ENCODE data around the gene UBE2I.
"Not testable (repeated sequence)": the region's sequence is repeated elsewhere in the genome, so short reads cannot be mapped to it uniquely, and the experiment has no call there.

The UBE2I gene

GRCh38 chr16:1293921-1294656 lies 15.3 kb upstream of the UBE2I start:
- DNase-seq, result no peak

- DNase-seq, result no peak
These were observed 14.0 kb upstream of the UBE2I start for GRCh38 chr16:1295465-1295864.

GRCh38 chr16:1296688-1297017 lies 12.8 kb upstream of the UBE2I start:
- DNase-seq, result not testable (repeated sequence)

GRCh38 chr16:1297018-1297696 lies 12.3 kb upstream of the UBE2I start:
- DNase-seq, result peak; percentile 88

GRCh38 chr16:1298406-1298805 lies 11.0 kb upstream of the UBE2I start:
- DNase-seq, result no peak

- no peak for DNase-seq
These were observed 10.2 kb upstream of the UBE2I start for GRCh38 chr16:1299012-1299867.

- DNase-seq, result no peak
These were observed 9.6 kb upstream of the UBE2I start for GRCh38 chr16:1299868-1300203.

- DNase-seq, result no peak
These were observed 8.6 kb upstream of the UBE2I start for GRCh38 chr16:1300664-1301476.

- no peak for DNase-seq
These were observed 7.9 kb upstream of the UBE2I start for GRCh38 chr16:1301562-1301961.

- no peak for DNase-seq
These were observed 3.6 kb upstream of the UBE2I start for GRCh38 chr16:1305823-1306222.

GRCh38 chr16:1306334-1306733 lies 3.1 kb upstream of the UBE2I start:
- no peak for DNase-seq

GRCh38 chr16:1308036-1308976 lies 1.1 kb upstream of the UBE2I start:
- peak; percentile 86 for DNase-seq

- no peak for DNase-seq
These were observed 724 bp downstream of the UBE2I start for GRCh38 chr16:1309888-1310831.

- DNase-seq, result no peak
These were observed 1.4 kb downstream of the UBE2I start for GRCh38 chr16:1310832-1311200.

- DNase-seq, result no peak
These were observed 1.8 kb downstream of the UBE2I start for GRCh38 chr16:1311212-1311737.

GRCh38 chr16:1311738-1312466 lies 2.5 kb downstream of the UBE2I start:
- DNase-seq, result no peak

- DNase-seq, result no peak
These were observed 3.0 kb downstream of the UBE2I start for GRCh38 chr16:1312467-1312816.

GRCh38 chr16:1312903-1313302 lies 3.5 kb downstream of the UBE2I start:
- no peak for DNase-seq

- no peak for DNase-seq
These were observed 4.4 kb downstream of the UBE2I start for GRCh38 chr16:1313721-1314369.
